Renal cortex interstitium (tissue), 11 donors: ENCODE measurements around the gene ZNF516. TPM values are rescaled to one million over a fixed set of nuclear protein-coding genes. Genes with fewer than 3 reads are reported as not detected.

Source experiments
- DNase-seq, 11 donors: peaks; one replicate each; pipeline ENCODE4 v3.0.0-alpha.2; 2013; ENCODE audit warnings: low read depth in 9 of 11, low spot score in 4 of 11; ENCODE audit errors: extremely low read depth in 1 of 11
- polyA plus RNA-seq, 3 donors: library from polyadenylated mRNA; unstranded; fragments of 120-200 nt; gene quantifications; one replicate each; pipeline ENCODE4 v1.2.1, GENCODE V29; 2013; ENCODE audit not compliant: insufficient read length in 3 of 3

ZNF516 gene
- polyA plus RNA-seq, 3 donors: 43.8 to 52.2 (median 46.7) TPM

DNA sequence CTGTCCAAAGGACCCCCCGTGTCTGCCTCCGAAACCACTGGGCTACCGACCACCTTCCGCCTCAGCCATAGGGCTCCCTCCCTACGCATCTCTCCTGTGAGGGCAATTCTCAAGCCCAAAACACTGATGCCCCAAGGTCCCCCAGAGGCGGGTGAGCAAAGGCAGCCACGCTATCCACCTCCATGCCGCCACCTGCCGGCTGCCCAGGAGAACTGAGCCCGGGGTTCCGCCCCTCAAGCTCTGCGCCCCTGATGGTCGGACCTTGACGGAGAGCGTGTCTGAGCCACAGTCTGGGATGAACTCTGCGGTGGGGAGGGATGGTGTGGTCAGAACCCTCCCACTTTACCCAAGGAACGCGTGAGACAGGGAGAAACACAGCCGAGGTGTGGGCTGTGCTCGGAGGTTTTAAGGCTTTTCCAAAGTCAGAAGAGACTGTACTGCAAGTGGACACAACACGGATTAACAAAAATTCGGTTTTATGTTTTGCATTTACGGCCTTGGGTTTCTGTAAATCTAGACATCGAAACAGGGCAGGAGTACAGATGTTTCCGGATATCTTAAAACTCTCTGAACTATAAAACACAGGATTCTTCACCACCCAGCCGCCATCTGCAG, 114.1 kb downstream of the ZNF516 start:
- no peak for DNase-seq

DNA sequence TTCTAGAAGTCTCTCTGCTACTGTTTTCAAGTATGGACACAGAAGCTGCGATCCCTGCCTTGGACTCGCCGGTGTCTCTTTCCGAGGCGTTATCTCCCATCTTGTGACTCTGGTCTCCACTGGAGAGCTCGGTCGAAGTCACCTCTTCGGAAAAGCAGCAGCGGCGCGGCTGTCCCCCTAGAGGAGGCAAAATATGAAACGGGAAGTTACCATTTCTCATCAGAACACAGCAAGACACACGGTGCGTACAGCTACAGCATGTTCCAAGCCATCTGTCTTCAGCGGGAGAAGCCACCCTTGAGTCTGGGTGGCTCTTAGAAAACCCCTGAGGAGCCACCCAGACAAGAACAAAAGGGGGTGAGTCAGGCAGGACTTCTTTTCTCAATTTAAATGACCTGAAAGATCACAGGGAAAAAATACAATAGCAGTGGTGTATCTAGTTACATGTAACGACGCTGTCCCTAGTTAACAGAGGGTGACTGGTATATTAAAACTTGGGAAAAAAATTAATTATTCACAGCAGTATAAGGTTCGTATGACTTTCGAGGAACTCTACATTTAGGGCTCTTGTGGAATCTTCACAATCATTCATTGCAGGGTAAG, 114.8 kb downstream of the ZNF516 start:
- no peak for DNase-seq

DNA sequence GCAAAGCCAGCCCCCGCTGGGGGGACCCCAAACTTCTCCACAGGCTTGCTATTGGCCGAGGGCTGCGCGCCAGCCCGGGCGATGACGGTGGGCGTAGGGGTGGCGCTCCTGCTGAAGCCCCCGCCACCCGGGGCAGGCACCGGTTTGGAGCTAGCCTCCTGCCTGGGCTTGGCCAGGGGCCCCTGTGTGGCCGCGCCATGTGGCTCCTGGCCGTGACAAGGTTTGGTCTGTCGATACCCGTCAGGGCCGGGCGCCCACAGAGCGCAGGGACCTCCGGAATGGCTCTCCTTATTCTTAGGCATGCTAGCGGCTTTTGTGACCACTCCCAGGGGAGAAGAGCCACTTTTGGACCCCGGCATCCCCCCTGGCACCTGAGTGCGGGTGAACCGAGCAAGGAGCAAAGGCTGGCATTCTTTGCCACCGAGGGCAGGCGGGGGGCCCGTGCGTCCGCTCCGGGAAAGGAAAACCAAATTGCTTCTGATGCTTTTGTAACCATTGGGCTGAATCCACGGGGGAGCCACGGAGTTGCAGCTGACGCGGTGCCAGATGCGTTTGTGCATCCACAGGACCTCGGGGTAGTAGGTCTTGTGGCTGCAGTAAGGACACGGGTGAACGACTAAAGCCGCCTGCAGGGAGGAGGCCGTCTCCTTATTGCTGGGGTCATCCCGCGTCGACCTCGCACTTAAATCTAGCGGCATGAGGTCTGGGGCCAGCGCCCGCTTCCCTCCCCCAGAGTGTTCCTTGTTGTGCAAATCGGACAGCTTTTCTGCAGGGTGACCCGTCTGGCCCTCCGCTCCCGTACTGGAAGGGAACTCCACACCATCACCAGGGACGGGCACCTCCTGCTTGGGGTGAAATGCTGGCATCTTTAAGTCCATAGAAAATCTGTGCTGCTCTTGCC, 115.6 kb downstream of the ZNF516 start:
- DNase-seq: no peak

DNA sequence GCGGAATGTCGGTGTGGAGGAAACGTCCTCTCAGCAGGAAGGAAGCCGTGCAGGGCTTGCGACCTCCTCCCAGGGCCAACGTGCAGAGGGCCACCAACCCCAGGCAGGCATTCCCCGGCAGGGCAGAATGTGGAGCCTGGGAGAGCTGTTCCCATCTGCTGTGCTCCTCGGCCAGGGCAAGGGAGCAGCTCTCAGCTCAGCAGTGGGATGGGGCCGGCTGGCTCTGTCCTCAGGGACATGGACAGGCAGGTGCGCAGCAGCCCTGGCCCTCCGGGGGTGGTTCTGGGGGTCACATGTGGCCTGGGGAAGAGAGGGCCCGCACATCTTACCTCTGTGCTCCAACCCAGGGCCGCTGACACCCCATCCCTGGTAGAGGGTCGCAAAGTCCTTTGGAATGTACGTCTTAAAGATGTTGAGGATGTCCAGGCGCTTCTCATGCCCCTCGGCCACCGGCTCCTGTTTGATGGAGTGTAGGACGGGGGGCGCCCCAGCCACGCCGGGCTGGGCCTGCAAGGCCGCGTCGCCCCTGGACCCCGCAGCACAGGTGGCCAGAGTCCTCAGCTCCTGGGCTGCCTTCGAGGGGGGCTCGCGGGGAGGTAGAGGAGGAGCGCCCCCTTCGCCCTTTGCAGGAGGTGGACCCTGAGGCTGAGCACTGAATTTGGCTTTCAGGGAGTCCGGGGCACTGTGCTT, 116.4 kb downstream of the ZNF516 start:
- no peak for DNase-seq

- DNase-seq: no peak
Observed at GRCh38 chr18:76377359-76377756, 117.7 kb downstream of the ZNF516 start.

DNA sequence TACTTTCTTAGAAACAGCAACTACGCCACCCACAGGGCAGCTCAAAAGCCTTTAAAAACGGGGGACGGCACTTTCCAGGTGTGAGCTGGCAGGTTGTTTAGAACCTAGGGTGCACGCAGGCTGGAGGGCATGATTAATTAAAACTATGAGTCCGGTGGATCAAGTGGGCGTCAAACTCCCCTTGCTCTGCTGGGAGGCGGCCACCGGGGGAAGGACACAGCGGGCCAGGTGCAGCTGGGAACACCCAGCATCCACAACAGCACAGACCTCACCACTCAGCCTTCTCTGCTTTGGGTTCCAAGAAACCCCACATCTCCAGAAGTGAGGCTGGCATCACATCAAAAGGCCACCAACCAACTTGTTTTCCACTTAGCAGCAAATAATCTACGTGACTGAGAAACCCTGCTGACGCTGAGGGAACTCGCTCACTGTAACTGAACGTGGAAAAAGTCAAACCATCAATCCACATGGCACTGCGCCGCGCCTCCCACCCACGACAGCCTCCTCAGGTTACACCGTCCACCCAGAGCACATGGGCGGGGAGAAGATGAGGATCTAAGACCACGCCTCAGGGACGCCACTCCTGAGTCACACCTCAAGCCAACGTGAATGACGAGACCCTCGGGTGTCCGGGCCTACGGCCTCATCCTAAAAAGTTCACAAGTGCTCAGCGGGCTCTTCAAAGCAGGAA, 118.2 kb downstream of the ZNF516 start:
- no peak for DNase-seq

DNA sequence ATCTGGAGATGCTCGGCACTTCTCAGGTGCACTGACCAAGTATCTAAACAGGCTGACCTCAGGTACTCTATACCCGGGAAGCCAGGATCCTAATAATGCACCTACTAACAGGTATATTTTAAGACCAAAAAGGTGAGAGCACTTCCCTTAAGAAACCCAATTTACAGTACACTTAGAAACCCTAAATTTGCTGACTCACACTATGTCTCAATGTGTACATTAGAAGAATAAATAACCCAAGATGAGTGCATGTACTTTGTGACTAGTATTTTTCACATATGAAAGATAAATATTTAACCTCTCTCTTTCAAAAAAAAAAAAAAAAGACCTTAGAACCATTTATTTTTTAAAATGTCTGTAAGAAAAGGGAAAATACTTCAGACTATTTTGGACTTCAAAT, 118.8 kb downstream of the ZNF516 start:
- no peak for DNase-seq

GRCh38 chr18:76374330-76375281, 120.4 kb downstream of the ZNF516 start:
- no peak for DNase-seq

- no peak for DNase-seq
Observed at GRCh38 chr18:76373297-76373696, 121.7 kb downstream of the ZNF516 start.

DNA sequence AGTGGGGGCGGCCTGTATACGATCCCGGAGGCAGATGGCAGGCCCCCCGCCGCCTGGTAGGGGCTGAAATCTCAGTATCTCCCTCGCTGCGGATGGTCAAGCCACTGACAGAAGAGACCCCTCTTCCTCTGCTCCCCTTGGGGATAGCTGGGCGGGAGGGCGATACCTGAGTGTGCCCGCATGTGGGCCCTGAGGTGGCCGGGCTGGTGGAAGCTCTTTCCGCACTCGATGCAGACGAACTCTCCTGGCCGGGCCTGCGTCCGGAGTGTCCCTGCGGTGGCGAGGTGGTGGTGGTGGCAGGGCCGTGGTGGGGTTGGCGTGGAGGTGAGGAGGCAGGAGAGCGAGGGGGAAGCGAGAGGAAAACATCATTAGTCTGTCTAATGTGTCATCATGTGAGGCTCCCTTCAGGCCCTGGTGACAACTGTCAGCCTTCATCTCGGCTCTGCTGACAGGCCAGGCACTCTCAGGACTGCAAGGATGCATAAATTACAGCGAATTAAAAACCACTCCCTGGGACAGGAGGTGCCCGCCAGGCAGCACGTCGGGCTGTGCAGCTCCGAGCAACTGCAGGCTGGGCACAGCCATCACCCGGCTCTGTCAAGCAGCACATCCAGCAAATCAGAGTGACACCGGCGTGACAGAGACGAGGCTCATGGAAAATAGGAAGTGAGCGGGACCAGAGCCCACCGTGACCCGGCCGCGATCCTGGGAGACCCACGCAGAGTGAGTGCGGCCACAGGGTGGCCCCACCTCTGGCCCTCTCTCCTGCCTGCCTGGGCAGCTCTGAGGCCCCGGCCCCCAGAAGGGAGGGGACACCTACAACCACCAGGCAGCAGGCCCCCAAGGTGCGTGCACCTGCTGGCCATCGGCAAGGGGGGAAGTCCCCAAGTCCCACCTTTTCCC, 123.5 kb downstream of the ZNF516 start:
- DNase-seq: no peak

DNA sequence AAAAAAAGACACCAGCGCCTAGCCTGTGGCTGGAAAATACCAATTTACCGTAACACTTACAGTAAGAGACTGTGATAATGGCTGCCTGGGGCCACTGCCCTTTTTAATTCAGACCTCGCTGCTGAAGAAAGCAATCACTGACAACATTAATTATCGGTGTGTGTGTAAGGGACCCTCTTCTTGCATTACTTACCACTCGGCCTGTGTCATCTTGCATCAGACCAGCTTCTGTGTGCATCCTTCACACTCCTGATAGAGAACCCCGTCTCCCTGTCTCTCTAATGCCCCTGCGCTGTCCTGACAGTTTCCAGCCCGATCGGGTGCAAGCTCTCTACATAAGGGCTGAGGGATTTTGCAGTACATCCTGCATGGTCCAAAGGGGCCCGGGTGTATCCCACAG, 124.4 kb downstream of the ZNF516 start:
- DNase-seq: no peak

GRCh38 chr18:76370201-76370600, 124.8 kb downstream of the ZNF516 start:
- DNase-seq: peak in 1 of 11 donors; percentile 41

GRCh38 chr18:76369791-76370190, 125.3 kb downstream of the ZNF516 start:
- no peak for DNase-seq

DNA sequence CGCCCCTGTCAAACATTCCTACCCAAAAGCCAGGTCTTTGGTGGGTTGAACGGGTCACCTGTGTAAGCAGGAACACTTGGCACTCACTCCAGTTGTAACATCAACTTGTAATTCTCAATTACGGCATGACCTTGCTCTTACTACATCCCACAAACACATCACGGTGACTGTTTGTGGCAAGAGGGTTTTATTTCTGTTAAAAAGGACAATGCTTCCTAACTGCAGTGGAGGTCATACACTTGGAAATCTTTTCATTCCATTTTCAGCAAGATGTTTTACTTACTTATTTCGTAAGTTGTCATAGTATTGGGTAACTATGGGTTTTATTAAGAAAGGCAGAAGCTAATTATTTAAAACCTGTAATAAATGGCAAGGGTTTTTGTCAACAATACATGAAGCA, 126.1 kb downstream of the ZNF516 start:
- DNase-seq: no peak

DNA sequence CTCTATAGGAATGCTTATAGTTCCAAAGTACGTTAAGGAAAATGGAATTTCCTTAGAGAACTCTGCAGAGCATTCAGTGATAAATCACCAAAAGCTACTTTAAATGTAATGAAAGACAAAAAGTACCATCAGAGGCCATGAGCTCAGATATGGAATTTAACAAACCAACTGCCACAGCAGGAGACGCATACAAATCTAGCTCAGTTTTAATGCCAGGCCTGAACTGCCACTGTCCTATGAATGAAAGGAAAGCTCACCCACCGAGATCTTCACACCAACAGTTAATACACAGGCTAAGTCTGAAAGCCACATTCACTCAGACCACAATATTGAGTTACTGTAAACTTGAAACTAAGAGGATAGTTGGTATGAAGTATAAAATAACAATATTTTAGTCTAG, 126.8 kb downstream of the ZNF516 start:
- DNase-seq: no peak

- DNase-seq: no peak
Observed at GRCh38 chr18:76367168-76368125, 127.6 kb downstream of the ZNF516 start.
